Panc1 (cell line): ENCODE data around the gene DNAH7.

Experiments used
- CTCF ChIP-seq: fragments of 450-650 bp; IDR thresholded peaks from 2 replicates; pipeline ENCODE4 v1.5.1; 2017; ENCODE audit warnings: mild to moderate bottlenecking
- POLR2AphosphoS5 ChIP-seq: IDR thresholded peaks from 2 replicates; pipeline ENCODE4 v1.6.1; 2012; ENCODE audit warnings: mild to moderate bottlenecking, low read depth, low read length, moderate library complexity
- SIN3A ChIP-seq: IDR thresholded peaks from 2 replicates; pipeline ENCODE4 v1.6.1; 2012; ENCODE audit warnings: low read depth, mild to moderate bottlenecking, low read length, moderate library complexity, borderline replicate concordance; ENCODE audit not compliant: insufficient read depth
- TCF7L2 ChIP-seq: IDR thresholded peaks from 2 replicates; pipeline ENCODE4 v1.6.1; 2011; ENCODE audit warnings: mild to moderate bottlenecking, low read depth, low read length, inconsistent platforms
- TF ChIP-seq, protein P1 (sequence below), 2 experiments: IDR thresholded peaks; 2 replicates each; pipeline ENCODE4 v1.6.1; 2011 to 2012; ENCODE audit warnings: low read depth in 2 of 2, control low read depth in 1 of 2, low read length in 1 of 2, mild to moderate bottlenecking in 1 of 2, moderate library complexity in 1 of 2; ENCODE audit not compliant: insufficient read depth in 1 of 2

DNA sequence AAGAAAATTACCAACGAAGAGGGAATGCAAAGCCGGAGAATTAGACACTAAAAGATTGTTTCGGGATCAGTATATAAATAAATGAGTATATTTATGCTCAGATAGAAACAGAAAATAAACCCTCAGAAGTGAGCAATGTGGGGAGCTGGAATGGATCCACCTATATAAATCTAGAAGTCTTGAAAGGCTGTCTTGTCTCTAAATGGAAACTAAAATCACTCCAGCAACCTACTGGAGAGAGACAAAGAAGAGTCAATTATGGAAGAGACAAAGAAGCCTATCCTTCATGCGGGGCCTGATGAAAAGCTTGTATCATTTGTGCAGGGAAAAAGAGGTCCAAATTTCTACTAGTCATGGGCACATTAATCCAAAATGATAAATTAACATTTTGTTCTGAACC lies 158.1 kb downstream of the DNAH7 start:
- TF ChIP-seq CTCF (no peak), POLR2AphosphoS5 (no peak), TCF7L2 (no peak), SIN3A (no peak)
- TF ChIP-seq, protein P1, sequence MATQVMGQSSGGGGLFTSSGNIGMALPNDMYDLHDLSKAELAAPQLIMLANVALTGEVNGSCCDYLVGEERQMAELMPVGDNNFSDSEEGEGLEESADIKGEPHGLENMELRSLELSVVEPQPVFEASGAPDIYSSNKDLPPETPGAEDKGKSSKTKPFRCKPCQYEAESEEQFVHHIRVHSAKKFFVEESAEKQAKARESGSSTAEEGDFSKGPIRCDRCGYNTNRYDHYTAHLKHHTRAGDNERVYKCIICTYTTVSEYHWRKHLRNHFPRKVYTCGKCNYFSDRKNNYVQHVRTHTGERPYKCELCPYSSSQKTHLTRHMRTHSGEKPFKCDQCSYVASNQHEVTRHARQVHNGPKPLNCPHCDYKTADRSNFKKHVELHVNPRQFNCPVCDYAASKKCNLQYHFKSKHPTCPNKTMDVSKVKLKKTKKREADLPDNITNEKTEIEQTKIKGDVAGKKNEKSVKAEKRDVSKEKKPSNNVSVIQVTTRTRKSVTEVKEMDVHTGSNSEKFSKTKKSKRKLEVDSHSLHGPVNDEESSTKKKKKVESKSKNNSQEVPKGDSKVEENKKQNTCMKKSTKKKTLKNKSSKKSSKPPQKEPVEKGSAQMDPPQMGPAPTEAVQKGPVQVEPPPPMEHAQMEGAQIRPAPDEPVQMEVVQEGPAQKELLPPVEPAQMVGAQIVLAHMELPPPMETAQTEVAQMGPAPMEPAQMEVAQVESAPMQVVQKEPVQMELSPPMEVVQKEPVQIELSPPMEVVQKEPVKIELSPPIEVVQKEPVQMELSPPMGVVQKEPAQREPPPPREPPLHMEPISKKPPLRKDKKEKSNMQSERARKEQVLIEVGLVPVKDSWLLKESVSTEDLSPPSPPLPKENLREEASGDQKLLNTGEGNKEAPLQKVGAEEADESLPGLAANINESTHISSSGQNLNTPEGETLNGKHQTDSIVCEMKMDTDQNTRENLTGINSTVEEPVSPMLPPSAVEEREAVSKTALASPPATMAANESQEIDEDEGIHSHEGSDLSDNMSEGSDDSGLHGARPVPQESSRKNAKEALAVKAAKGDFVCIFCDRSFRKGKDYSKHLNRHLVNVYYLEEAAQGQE (IDR thresholded peaks at IDR 0.05; ENCODE audit: insufficient read depth in 1 of 2, low read depth in 2 of 2, low read length in 1 of 2) = no peak
